ENCODE results near the gene SCGB1D2. TPM values are rescaled to one million over a fixed set of nuclear protein-coding genes. Genes with fewer than 3 reads are reported as not detected.

SCGB1D2 gene
- polyA plus RNA-seq, 12 donors: 0.34 TPM; not detected in 11

- DNase-seq: no peak
These were observed 14.2 kb downstream of the SCGB1D2 start for GRCh38 chr11:62256281-62256680.

- DNase-seq: no peak
These were observed 18.4 kb downstream of the SCGB1D2 start for GRCh38 chr11:62260261-62260953.

GRCh38 chr11:62264004-62264403, 22.0 kb downstream of the SCGB1D2 start:
- no peak for DNase-seq

- no peak for DNase-seq
These were observed 24.5 kb downstream of the SCGB1D2 start for GRCh38 chr11:62266558-62266957.

- DNase-seq: no peak
These were observed 25.0 kb downstream of the SCGB1D2 start for GRCh38 chr11:62267050-62267449.

GRCh38 chr11:62267576-62267975, 25.5 kb downstream of the SCGB1D2 start:
- no peak for DNase-seq

- no peak for DNase-seq
These were observed 27.7 kb downstream of the SCGB1D2 start, which contains the start of gene SCGB2A2 for GRCh38 chr11:62269654-62270278. TSS of gene SCGB2A2 (plus strand) at chr11:62270158. CDS start at chr11:62270217, 59 bp downstream.

- no peak for DNase-seq
These were observed 31.2 kb downstream of the SCGB1D2 start for GRCh38 chr11:62273284-62273683.

- no peak for DNase-seq
These were observed 31.8 kb downstream of the SCGB1D2 start for GRCh38 chr11:62273789-62274275.

- no peak for DNase-seq
These were observed 38.4 kb downstream of the SCGB1D2 start for GRCh38 chr11:62280452-62280851.

Other genes starting within 250 kb of the SCGB1D2 start
- gene INCENP, start 118.2 kb upstream of the SCGB1D2 start, polyA plus RNA-seq (ENCODE audit: insufficient read length in 12 of 12): 10 to 100 TPM in 11 of 12 donors, not detected in 1; 13.3 to 28.5 (median 17.0) TPM
- not detected for gene SCGB1D1, start 52.0 kb upstream of the SCGB1D2 start, polyA plus RNA-seq (ENCODE audit: insufficient read length in 12 of 12)
- gene SCGB2A1, start 33.6 kb upstream of the SCGB1D2 start, polyA plus RNA-seq (ENCODE audit: insufficient read length in 12 of 12): under 1 TPM in 1 of 12 donors, not detected in 11; 0.24 TPM
- gene SCGB2A2, start 27.9 kb downstream of the SCGB1D2 start, polyA plus RNA-seq (ENCODE audit: insufficient read length in 12 of 12): not detected
- not detected for gene SCGB1D4, start 56.8 kb downstream of the SCGB1D2 start, polyA plus RNA-seq (ENCODE audit: insufficient read length in 12 of 12)
- gene ASRGL1, start 95.2 kb downstream of the SCGB1D2 start, polyA plus RNA-seq (ENCODE audit: insufficient read length in 12 of 12): 10 to 100 TPM in 1 of 12 donors, 1 to 10 TPM in 10, not detected in 1; 2.1 to 19.4 (median 3.7) TPM
- not detected for gene SCGB1A1, start 176.8 kb downstream of the SCGB1D2 start, polyA plus RNA-seq (ENCODE audit: insufficient read length in 12 of 12)